HepG2 (cell line): ENCODE measurements around the gene CARMIL3. TPM values are rescaled to one million over a fixed set of nuclear protein-coding genes. Genes with fewer than 3 reads are reported as not detected.

Source experiments
- AGO1 ChIP-seq: fragments of 200-400 bp; formaldehyde crosslinking; IDR thresholded peaks from 2 replicates; pipeline ENCODE4 v1.6.1; 2017; ENCODE audit warnings: mild to moderate bottlenecking, low read depth, low read length, moderate library complexity; ENCODE audit not compliant: poor library complexity, severe bottlenecking
- GPN1 ChIP-seq: sonication (generic); formaldehyde crosslinking; IDR thresholded peaks from 2 replicates; pipeline ENCODE4 v1.5.1; 2020; ENCODE audit warnings: missing genetic modification reagents, borderline replicate concordance
- LCORL ChIP-seq, 2 experiments: fragments of 450-650 bp in 1 of 2; sonication (generic) in 1 of 2; formaldehyde crosslinking in 1 of 2; IDR thresholded peaks; 2 replicates each; pipeline versions ENCODE4 v1.5.0 to v1.6.1; 2017 to 2020; ENCODE audit warnings: antibody characterized with exemption in 1 of 2, missing genetic modification reagents in 1 of 2
- MYC ChIP-seq: sonication (generic); formaldehyde crosslinking; IDR thresholded peaks from 2 replicates; pipeline ENCODE4 v1.9.0; 2021; ENCODE audit warnings: missing genetic modification reagents, borderline replicate concordance
- MYNN ChIP-seq: sonication (generic); formaldehyde crosslinking; IDR thresholded peaks from 2 replicates; pipeline ENCODE4 v1.4.0; 2020; ENCODE audit warnings: mild to moderate bottlenecking, low read depth, missing genetic modification reagents
- NFKB2 ChIP-seq: sonication (generic); formaldehyde crosslinking; IDR thresholded peaks from 2 replicates; pipeline ENCODE4 v1.4.0; 2020; ENCODE audit warnings: missing genetic modification reagents, borderline replicate concordance
- NR2F1 ChIP-seq, 2 experiments: fragments of 450-650 bp in 1 of 2; formaldehyde crosslinking in 1 of 2; IDR thresholded peaks; 2 replicates each; pipeline versions ENCODE4 v1.5.0 to v1.6.1; 2016 to 2020; ENCODE audit warnings: mild to moderate bottlenecking in 1 of 2, missing compliant biosample characterization in 1 of 2, missing genetic modification reagents in 1 of 2, moderate library complexity in 1 of 2
- ONECUT2 ChIP-seq: sonication (generic); formaldehyde crosslinking; IDR thresholded peaks from 2 replicates; pipeline ENCODE4 v1.4.0; 2020; ENCODE audit warnings: missing genetic modification reagents
- REXO4 ChIP-seq: sonication (generic); formaldehyde crosslinking; IDR thresholded peaks from 2 replicates; pipeline ENCODE4 v1.8.0; 2022; ENCODE audit warnings: missing genetic modification reagents, mild to moderate bottlenecking, borderline replicate concordance
- SOX6 ChIP-seq, 2 experiments: fragments of 450-650 bp in 1 of 2; sonication (generic) in 1 of 2; formaldehyde crosslinking in 1 of 2; IDR thresholded peaks; 2 replicates each; pipeline versions ENCODE4 v1.4.0 to v1.6.1; 2017 to 2020; ENCODE audit warnings: antibody characterized with exemption in 1 of 2, mild to moderate bottlenecking in 1 of 2, missing genetic modification reagents in 1 of 2
- SP2 ChIP-seq: sonication (generic); formaldehyde crosslinking; IDR thresholded peaks from 2 replicates; pipeline ENCODE4 v1.5.1; 2020; ENCODE audit warnings: mild to moderate bottlenecking, missing genetic modification reagents
- ZBTB3 ChIP-seq: sonication (generic); formaldehyde crosslinking; IDR thresholded peaks from 2 replicates; pipeline ENCODE4 v1.4.0; 2020; ENCODE audit warnings: low read depth, mild to moderate bottlenecking, moderate library complexity, missing genetic modification reagents, borderline replicate concordance
- ZNF138 ChIP-seq: sonication (generic); formaldehyde crosslinking; IDR thresholded peaks from 2 replicates; pipeline ENCODE4 v1.5.0; 2020; ENCODE audit warnings: mild to moderate bottlenecking, low read depth, missing genetic modification reagents
- ZNF207 ChIP-seq: fragments of 450-650 bp; IDR thresholded peaks from 2 replicates; pipeline ENCODE4 v1.6.1; 2016; ENCODE audit warnings: antibody characterized with exemption, borderline replicate concordance
- ZNF274 ChIP-seq: sonication (generic); formaldehyde crosslinking; IDR thresholded peaks from 2 replicates; pipeline ENCODE4 v1.5.1; 2020; ENCODE audit warnings: mild to moderate bottlenecking, missing genetic modification reagents
- ZNF33A ChIP-seq: sonication (generic); formaldehyde crosslinking; IDR thresholded peaks from 2 replicates; pipeline ENCODE4 v1.5.1; 2020; ENCODE audit warnings: missing genetic modification reagents, mild to moderate bottlenecking, moderate library complexity, borderline replicate concordance
- ZNF44 ChIP-seq: sonication (generic); formaldehyde crosslinking; IDR thresholded peaks from 2 replicates; pipeline ENCODE4 v1.5.1; 2020; ENCODE audit warnings: mild to moderate bottlenecking, missing genetic modification reagents
- ZNF563 ChIP-seq: sonication (generic); formaldehyde crosslinking; IDR thresholded peaks from 2 replicates; pipeline ENCODE4 v1.8.0; 2022; ENCODE audit warnings: mild to moderate bottlenecking, moderate library complexity, missing genetic modification reagents
- ZNF724P ChIP-seq: sonication (generic); formaldehyde crosslinking; IDR thresholded peaks from 2 replicates; pipeline ENCODE4 v1.8.0; 2022; ENCODE audit warnings: missing genetic modification reagents, borderline replicate concordance
- ZNF773 ChIP-seq: sonication (generic); formaldehyde crosslinking; IDR thresholded peaks from 2 replicates; pipeline ENCODE4 v1.4.0; 2020; ENCODE audit warnings: missing genetic modification reagents, borderline replicate concordance
- polyA plus RNA-seq, 8 experiments: library from polyadenylated mRNA; depleted of rRNA in 3 of 8; stranded (reverse) in 7 of 8; unstranded in 1 of 8; fragments of >200 nt; fragmentation: Illumina TruSeq in 4 of 8; extraction: Trizol in 4 of 8; gene quantifications; 2 replicates each; pipeline versions ENCODE4 v1.2.1 to v1.2.3, GENCODE V29; 2011 to 2016; ENCODE audit warnings: low read depth in 4 of 8, missing spikeins in 1 of 8, mixed read lengths in 1 of 8; ENCODE audit not compliant: insufficient read depth in 1 of 8
- total RNA-seq, 5 experiments: library from RNA; depleted of rRNA; stranded (reverse); fragments of >200 nt; fragmentation: Illumina TruSeq; extraction: Trizol; gene quantifications; 2 replicates each; pipeline ENCODE4 v1.2.3, GENCODE V29; 2016; ENCODE audit warnings: low read depth in 1 of 5
- TF ChIP-seq, protein P1 (sequence below): sonication (generic); formaldehyde crosslinking; IDR thresholded peaks from 2 replicates; pipeline ENCODE4 v1.8.0; 2022; ENCODE audit warnings: mild to moderate bottlenecking, missing genetic modification reagents
- TF ChIP-seq, protein P2 (sequence below): sonication (generic); formaldehyde crosslinking; IDR thresholded peaks from 2 replicates; pipeline ENCODE4 v1.5.1; 2020; ENCODE audit warnings: missing genetic modification reagents, mild to moderate bottlenecking, borderline replicate concordance
- TF ChIP-seq, protein P3 (sequence below): sonication (generic); formaldehyde crosslinking; IDR thresholded peaks from 2 replicates; pipeline ENCODE4 v1.8.0; 2022; ENCODE audit warnings: mild to moderate bottlenecking, missing genetic modification reagents, moderate library complexity
- TF ChIP-seq, protein P4 (sequence below): sonication (generic); formaldehyde crosslinking; IDR thresholded peaks from 2 replicates; pipeline ENCODE4 v1.8.1; 2023; ENCODE audit warnings: mild to moderate bottlenecking, missing genetic modification reagents

Gene CARMIL3
- total and polyA plus RNA-seq, 2 of the 13 experiments (the other 11 are each of a cell fraction or from before 2014, with no cell fraction given), result 0.27 to 0.55 TPM

DNA sequence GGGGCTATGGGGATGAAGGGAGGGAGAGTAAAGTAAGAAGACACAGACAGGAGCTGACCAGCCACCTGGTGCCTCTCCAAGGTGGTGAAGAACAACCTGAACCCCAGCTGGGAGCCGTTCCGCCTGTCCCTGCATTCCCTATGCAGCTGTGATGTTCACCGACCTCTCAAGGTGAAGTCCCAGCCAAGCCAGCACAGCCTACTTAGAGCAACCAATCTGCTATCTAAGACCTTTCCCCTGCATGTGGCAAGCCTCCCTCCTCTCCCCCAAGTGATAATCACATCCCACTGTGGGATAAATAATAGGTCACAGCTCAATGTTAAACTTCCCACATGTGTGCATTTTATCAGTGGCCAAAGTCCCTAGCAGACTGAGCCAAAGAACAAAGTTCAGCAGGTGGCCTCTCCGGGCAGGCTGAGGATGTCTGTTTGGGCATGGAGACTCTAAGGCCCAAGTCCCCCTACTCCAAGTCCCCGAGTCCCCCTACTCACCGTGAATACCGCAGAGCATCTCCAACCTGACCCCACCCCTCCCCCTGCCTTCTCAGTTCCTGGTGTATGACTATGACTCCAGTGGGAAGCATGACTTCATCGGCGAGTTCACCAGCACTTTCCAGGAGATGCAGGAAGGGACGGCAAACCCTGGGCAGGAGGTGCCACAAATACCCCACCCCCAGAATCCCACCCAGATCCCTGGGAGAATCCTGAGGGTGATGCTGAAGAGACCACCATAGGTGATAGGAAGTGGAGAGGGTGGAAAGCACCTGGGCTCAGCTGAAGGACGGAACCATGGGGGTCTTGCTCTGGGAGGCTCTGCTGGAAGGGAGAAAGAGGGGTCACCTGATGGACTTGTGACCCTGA lies 23.0 kb downstream of the CARMIL3 start (continued):
- no peak for TF ChIP-seq REXO4 (CRISPR knock-in tag)
- no peak for TF ChIP-seq ZNF773
- TF ChIP-seq, protein P1, sequence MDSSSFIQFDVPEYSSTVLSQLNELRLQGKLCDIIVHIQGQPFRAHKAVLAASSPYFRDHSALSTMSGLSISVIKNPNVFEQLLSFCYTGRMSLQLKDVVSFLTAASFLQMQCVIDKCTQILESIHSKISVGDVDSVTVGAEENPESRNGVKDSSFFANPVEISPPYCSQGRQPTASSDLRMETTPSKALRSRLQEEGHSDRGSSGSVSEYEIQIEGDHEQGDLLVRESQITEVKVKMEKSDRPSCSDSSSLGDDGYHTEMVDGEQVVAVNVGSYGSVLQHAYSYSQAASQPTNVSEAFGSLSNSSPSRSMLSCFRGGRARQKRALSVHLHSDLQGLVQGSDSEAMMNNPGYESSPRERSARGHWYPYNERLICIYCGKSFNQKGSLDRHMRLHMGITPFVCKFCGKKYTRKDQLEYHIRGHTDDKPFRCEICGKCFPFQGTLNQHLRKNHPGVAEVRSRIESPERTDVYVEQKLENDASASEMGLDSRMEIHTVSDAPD (CRISPR knock-in tag), result peak; percentile 82; the same call in 1 of the 2 replicates
- peak; percentile 54; the same call in 1 of the 2 replicates for TF ChIP-seq NFKB2 (CRISPR knock-in tag)
- TF ChIP-seq ZNF207, result no peak
- no peak for TF ChIP-seq SP2 (CRISPR knock-in tag)
- no peak for TF ChIP-seq ONECUT2
- TF ChIP-seq ZNF138, result no peak
- TF ChIP-seq ZNF563 (CRISPR knock-in tag), result no peak
- no peak for TF ChIP-seq ZBTB3
- no peak for TF ChIP-seq MYC (CRISPR knock-in tag)
- TF ChIP-seq ZNF33A (CRISPR knock-in tag), result no peak
- TF ChIP-seq ZNF274, result no peak
- no peak for TF ChIP-seq SOX6 (IDR thresholded peaks at IDR 0.05)
- no peak for TF ChIP-seq SOX6 (CRISPR knock-in tag; IDR thresholded peaks at IDR 0.05)
- TF ChIP-seq MYNN (CRISPR knock-in tag), result no peak
- TF ChIP-seq, protein P2, sequence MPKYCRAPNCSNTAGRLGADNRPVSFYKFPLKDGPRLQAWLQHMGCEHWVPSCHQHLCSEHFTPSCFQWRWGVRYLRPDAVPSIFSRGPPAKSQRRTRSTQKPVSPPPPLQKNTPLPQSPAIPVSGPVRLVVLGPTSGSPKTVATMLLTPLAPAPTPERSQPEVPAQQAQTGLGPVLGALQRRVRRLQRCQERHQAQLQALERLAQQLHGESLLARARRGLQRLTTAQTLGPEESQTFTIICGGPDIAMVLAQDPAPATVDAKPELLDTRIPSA (CRISPR knock-in tag), result no peak
- no peak for TF ChIP-seq ZNF44 (CRISPR knock-in tag)
- TF ChIP-seq, protein P3, sequence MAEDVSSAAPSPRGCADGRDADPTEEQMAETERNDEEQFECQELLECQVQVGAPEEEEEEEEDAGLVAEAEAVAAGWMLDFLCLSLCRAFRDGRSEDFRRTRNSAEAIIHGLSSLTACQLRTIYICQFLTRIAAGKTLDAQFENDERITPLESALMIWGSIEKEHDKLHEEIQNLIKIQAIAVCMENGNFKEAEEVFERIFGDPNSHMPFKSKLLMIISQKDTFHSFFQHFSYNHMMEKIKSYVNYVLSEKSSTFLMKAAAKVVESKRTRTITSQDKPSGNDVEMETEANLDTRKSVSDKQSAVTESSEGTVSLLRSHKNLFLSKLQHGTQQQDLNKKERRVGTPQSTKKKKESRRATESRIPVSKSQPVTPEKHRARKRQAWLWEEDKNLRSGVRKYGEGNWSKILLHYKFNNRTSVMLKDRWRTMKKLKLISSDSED (CRISPR knock-in tag), result no peak
- no peak for TF ChIP-seq AGO1
- no peak for TF ChIP-seq LCORL (IDR thresholded peaks at IDR 0.05)
- no peak for TF ChIP-seq LCORL (CRISPR knock-in tag; IDR thresholded peaks at IDR 0.05)
- TF ChIP-seq, protein P4, sequence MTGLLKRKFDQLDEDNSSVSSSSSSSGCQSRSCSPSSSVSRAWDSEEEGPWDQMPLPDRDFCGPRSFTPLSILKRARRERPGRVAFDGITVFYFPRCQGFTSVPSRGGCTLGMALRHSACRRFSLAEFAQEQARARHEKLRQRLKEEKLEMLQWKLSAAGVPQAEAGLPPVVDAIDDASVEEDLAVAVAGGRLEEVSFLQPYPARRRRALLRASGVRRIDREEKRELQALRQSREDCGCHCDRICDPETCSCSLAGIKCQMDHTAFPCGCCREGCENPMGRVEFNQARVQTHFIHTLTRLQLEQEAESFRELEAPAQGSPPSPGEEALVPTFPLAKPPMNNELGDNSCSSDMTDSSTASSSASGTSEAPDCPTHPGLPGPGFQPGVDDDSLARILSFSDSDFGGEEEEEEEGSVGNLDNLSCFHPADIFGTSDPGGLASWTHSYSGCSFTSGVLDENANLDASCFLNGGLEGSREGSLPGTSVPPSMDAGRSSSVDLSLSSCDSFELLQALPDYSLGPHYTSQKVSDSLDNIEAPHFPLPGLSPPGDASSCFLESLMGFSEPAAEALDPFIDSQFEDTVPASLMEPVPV (CRISPR knock-in tag), result no peak
- TF ChIP-seq NR2F1 (CRISPR knock-in tag; IDR thresholded peaks at IDR 0.05), result no peak
- no peak for TF ChIP-seq ZNF724P (CRISPR knock-in tag)
- no peak for TF ChIP-seq GPN1
